ENCODE results near the gene TSGA10IP.
A peak's percentile ranks its signal among the peaks of the same experiment; 100 is the strongest.

GRCh38 chr11:65915821-65916251, 29.4 kb upstream of the TSGA10IP start:
- TF ChIP-seq CTCF (IDR thresholded peaks at IDR 0.05; ENCODE audit: low read depth, low read length) (no peak), POLR2A (IDR thresholded peaks at IDR 0.05; ENCODE audit: extremely low read depth, insufficient read length) (no peak), MYC (IDR thresholded peaks at IDR 0.05; ENCODE audit: low read depth, low read length) (no peak), MAX (IDR thresholded peaks at IDR 0.05; ENCODE audit: low read depth, low read length) (peak; percentile 24; the same call in 1 of the 2 replicates)

All from NB4 (cell line).